Neural cell (in vitro differentiated cells): ENCODE data around the gene RUBCNL. TPM values are rescaled to one million over a fixed set of nuclear protein-coding genes. Genes with fewer than 3 reads are reported as not detected.

Source experiments
- H2AFZ ChIP-seq: fragments of 200-600, 300-800 bp; sonication (generic), shearing (Covaris generic); 2 replicates; pipeline ENCODE4 v1.6.0; 2014; ENCODE audit warnings: low read depth, mild to moderate bottlenecking, antibody characterized with exemption, low read length, moderate library complexity
- H3F3A ChIP-seq: fragments of 200-600 bp; shearing (Covaris generic); 2 replicates; pipeline ENCODE4 v1.6.1; 2016; ENCODE audit warnings: mild to moderate bottlenecking, moderate library complexity, mixed read lengths, antibody characterized with exemption, low read length; ENCODE audit not compliant: insufficient read depth, poor library complexity, severe bottlenecking
- H3K27ac ChIP-seq: fragments of 200-600, 300-800 bp; sonication (generic), shearing (Covaris generic); 2 replicates; pipeline ENCODE4 v1.5.1; 2014; ENCODE audit warnings: mild to moderate bottlenecking, low read length, moderate library complexity
- H3K27me3 ChIP-seq: fragments of 300-800, 200-600 bp; sonication (generic), shearing (Covaris generic); 2 replicates; pipeline ENCODE4 v1.6.0; 2014; ENCODE audit warnings: mild to moderate bottlenecking, low read depth, low read length, moderate library complexity; ENCODE audit not compliant: insufficient read depth
- H3K36me3 ChIP-seq: fragments of 300-800, 200-600 bp; sonication (generic), shearing (Covaris generic); 2 replicates; pipeline ENCODE4 v1.5.1; 2014; ENCODE audit warnings: mild to moderate bottlenecking, antibody characterized with exemption, low read length, moderate library complexity; ENCODE audit not compliant: insufficient read depth
- H3K4me2 ChIP-seq: fragments of 300-800, 200-600 bp; sonication (generic), shearing (Covaris generic); 2 replicates; pipeline ENCODE4 v1.6.0; 2014; ENCODE audit warnings: mild to moderate bottlenecking, low read length
- H3K4me3 ChIP-seq: fragments of 300-800, 200-600 bp; sonication (generic), shearing (Covaris generic); 2 replicates; pipeline ENCODE4 v1.5.1; 2014; ENCODE audit warnings: mild to moderate bottlenecking, low read length, moderate library complexity
- H3K79me2 ChIP-seq: fragments of 200-600 bp; shearing (Covaris generic); replicated peaks from 2 replicates; pipeline ENCODE4 v1.6.0; 2014; ENCODE audit warnings: mild to moderate bottlenecking, low read length, moderate library complexity; ENCODE audit not compliant: insufficient read depth
- H3K9ac ChIP-seq: fragments of 300-800, 200-600 bp; sonication (generic), shearing (Covaris generic); 2 replicates; pipeline ENCODE4 v1.6.1; 2016; ENCODE audit warnings: mild to moderate bottlenecking, low read length, mixed read lengths
- H3K9me2 ChIP-seq: fragments of 200-600 bp; shearing (Covaris generic); 2 replicates; pipeline ENCODE4 v1.6.1; 2016; ENCODE audit warnings: mild to moderate bottlenecking, low read length, mixed read lengths; ENCODE audit not compliant: insufficient read depth
- H3K9me3 ChIP-seq: fragments of 200-600, 300-800 bp; sonication (generic), shearing (Covaris generic); 2 replicates; pipeline ENCODE4 v1.6.1; 2016; ENCODE audit warnings: mild to moderate bottlenecking, mixed run types, low read length, moderate library complexity, mixed read lengths
- H4K20me1 ChIP-seq: fragments of 200-600 bp; shearing (Covaris generic); 2 replicates; pipeline ENCODE4 v1.6.1; 2016; ENCODE audit warnings: mild to moderate bottlenecking, mixed run types; ENCODE audit not compliant: insufficient read depth
- CTCF ChIP-seq: fragments of 450-650 bp; IDR thresholded peaks from 2 replicates; pipeline ENCODE4 v1.5.1; 2014; ENCODE audit warnings: antibody characterized with exemption, mild to moderate bottlenecking, moderate library complexity; ENCODE audit not compliant: poor library complexity, severe bottlenecking
- EP300 ChIP-seq: fragments of 450-650 bp; conservative IDR thresholded peaks from 2 replicates; pipeline ENCODE4 v1.6.1; 2014; ENCODE audit warnings: antibody characterized with exemption, mild to moderate bottlenecking, moderate library complexity; ENCODE audit not compliant: poor library complexity, severe bottlenecking
- EZH2 ChIP-seq: fragments of 200-600, 300-800 bp; shearing (Covaris generic), sonication (generic); IDR thresholded peaks from 2 replicates; pipeline ENCODE4 v1.6.1; 2014; ENCODE audit warnings: antibody characterized with exemption, low read length, borderline replicate concordance, mild to moderate bottlenecking; ENCODE audit not compliant: insufficient read depth, poor library complexity, severe bottlenecking
- MXI1 ChIP-seq: fragments of 450-650 bp; conservative IDR thresholded peaks from 2 replicates; pipeline ENCODE4 v1.6.1; 2014; ENCODE audit warnings: antibody characterized with exemption, mild to moderate bottlenecking; ENCODE audit not compliant: poor library complexity, severe bottlenecking
- RAD21 ChIP-seq: fragments of 450-650 bp; conservative IDR thresholded peaks from 2 replicates; pipeline ENCODE4 v1.6.1; 2014; ENCODE audit warnings: antibody characterized with exemption, mild to moderate bottlenecking, moderate library complexity
- REST ChIP-seq: IDR thresholded peaks from 2 replicates; pipeline ENCODE4 v1.6.1; 2012; ENCODE audit warnings: borderline replicate concordance
- SMC3 ChIP-seq: fragments of 450-650 bp; conservative IDR thresholded peaks from 2 replicates; pipeline ENCODE4 v1.6.1; 2014; ENCODE audit warnings: antibody characterized with exemption, mild to moderate bottlenecking, moderate library complexity; ENCODE audit not compliant: poor library complexity
- TAF1 ChIP-seq: IDR thresholded peaks from 2 replicates; pipeline ENCODE4 v1.6.1; 2012; ENCODE audit warnings: low read depth
- polyA plus RNA-seq: library from polyadenylated mRNA; depleted of rRNA; stranded (reverse); fragments of >200 nt; gene quantifications from 2 replicates; pipeline ENCODE4 v1.2.3, GENCODE V29; 2014

Gene RUBCNL
- polyA plus RNA-seq, 1 donor from 2014 or later: not detected

GRCh38 chr13:46321494-46322225 lies 65.4 kb downstream of the RUBCNL start:
- Histone ChIP-seq H4K20me1 (no peaks in the 10 kb centered on the region), H3K9me3 (no peaks in the 10 kb centered on the region), H3K9ac (no peak overlapping the region), H3K79me2 (no peaks in the 10 kb centered on the region), H3K4me2 (no peak overlapping the region), H3F3A (no peaks in the 10 kb centered on the region), H2AFZ (no peak overlapping the region), H3K9me2 (no peaks in the 10 kb centered on the region), H3K4me3 (no peak overlapping the region), H3K36me3 (no peaks in the 10 kb centered on the region), H3K27me3 (no peaks in the 10 kb centered on the region), H3K27ac (no peak overlapping the region)
- TF ChIP-seq RAD21 (peak; percentile 83), CTCF (peak; percentile 85), TAF1 (no peak), SMC3 (peak; percentile 81)

GRCh38 chr13:46320821-46321220 lies 66.2 kb downstream of the RUBCNL start:
- no peak overlapping the region for H2AFZ ChIP-seq
- no peak for TF ChIP-seq RAD21
- TF ChIP-seq SMC3: no peak
- TF ChIP-seq EP300: no peak
- TF ChIP-seq CTCF: no peak
- TF ChIP-seq TAF1: no peak
- no peak for TF ChIP-seq REST
- no peak for TF ChIP-seq MXI1
- no peak for TF ChIP-seq EZH2
- H3K9ac ChIP-seq: no peak overlapping the region
- H3K9me3 ChIP-seq: no peaks in the 10 kb centered on the region
- no peaks in the 10 kb centered on the region for H3K27me3 ChIP-seq
- no peaks in the 10 kb centered on the region for H3F3A ChIP-seq
- no peaks in the 10 kb centered on the region for H4K20me1 ChIP-seq
- H3K79me2 ChIP-seq: no peaks in the 10 kb centered on the region
- no peaks in the 10 kb centered on the region for H3K9me2 ChIP-seq
- H3K36me3 ChIP-seq: no peaks in the 10 kb centered on the region
- H3K27ac ChIP-seq: no peak overlapping the region
- H3K4me2 ChIP-seq: no peak overlapping the region
- H3K4me3 ChIP-seq: no peak overlapping the region
